GM21515 (cell line): Measurements from ENCODE around the gene FSTL1.

ENCODE experiments used
- ATAC-seq: cut with Tn5 transposase; IDR thresholded peaks from one replicate; pipeline ENCODE4 v1.9.1; 2021; ENCODE audit not compliant: unreplicated experiment

The FSTL1 gene, protein sequence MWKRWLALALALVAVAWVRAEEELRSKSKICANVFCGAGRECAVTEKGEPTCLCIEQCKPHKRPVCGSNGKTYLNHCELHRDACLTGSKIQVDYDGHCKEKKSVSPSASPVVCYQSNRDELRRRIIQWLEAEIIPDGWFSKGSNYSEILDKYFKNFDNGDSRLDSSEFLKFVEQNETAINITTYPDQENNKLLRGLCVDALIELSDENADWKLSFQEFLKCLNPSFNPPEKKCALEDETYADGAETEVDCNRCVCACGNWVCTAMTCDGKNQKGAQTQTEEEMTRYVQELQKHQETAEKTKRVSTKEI

DNA sequence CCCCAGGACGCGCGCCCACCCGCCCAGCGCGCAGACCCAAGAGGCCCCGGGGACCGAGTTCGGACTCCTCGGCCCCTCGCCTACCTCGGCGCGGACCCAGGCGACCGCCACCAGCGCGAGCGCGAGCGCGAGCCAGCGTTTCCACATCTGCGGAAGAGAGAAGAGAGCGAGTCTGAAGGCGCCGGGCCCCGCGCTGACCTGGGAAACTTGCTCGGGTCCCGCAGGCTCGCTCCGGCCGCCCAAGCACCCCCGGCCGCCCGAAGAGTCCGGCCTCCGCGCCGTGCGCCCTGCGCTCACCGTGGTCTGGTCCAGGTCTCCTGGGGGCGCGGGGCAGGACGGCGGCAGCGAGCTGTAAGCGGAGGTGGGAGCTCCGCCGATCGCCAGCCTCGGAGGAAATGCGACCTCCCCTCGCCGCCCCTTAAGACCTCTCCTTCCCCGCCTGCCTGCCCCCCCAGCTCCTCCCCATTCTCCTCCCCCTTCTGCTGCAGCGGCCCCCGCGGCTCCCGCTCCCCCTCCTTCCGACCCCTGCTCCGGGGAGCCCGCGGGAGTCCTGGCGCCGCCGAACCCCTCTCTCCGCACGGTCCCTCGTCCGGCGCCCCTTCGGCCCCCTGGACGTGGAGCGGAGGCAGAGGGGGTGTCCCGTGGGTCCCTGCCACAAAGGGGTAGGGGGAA lies at the start of gene FSTL1:
Gene FSTL1 (minus strand): TSS at position 393 of the 672 bp plus-strand sequence. CDS start 246 bp downstream, at position 147.
- ATAC-seq = no peak

DNA sequence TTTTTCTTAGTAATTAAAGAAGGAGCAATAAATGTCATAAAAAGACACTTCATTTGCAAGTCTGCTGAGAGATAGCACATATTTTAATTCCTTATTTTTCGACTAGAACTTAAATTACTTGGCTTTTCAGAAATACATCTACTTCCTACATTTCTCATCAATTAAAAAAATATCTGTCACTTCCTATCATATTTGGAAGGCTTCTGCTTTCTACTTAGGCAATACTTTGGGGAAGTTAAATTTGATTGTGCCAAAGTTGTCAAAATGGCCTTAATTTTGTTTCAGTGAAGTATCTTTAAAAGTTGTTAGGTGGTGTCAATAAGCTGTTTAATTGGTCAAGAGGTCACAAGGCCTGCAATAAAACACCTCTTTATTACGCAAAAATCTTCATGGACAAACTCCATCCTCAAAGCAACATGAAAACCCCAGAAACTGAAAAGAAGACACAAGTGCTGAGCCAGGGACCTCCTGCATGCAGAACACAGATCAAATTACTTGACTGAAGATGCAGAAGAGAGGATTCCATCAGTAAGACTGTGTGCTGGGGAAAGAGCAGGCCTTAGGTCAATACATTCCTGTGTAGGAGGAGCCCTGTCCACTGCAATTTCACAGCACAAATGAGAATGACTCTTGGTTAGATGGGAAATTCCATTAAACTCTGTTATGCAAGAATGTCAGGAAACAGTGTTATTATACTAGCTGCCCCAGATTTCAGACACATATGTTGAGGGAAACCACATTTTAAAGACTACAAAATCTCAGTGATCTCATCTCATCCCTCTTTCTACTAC lies 48.0 kb upstream of the FSTL1 start:
- no peak for ATAC-seq

DNA sequence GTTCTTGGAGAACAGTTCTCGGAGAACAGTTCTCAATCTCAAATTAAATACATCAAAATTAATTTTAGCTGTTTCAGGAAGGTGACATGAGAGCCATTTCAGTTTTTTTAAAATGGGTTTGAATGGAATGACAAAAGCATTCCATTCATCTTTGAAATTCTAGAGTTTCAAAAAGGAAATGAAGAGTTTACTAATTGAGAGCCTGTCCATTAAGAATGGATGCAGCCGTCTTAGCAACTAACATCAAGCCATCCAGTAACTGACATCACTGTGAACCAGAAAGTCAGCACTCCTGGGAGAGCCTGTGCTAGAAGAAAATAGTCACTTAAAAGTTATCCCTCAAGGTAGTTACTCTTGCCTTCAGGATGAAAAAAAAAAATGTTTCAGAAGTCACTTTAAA lies 47.0 kb upstream of the FSTL1 start:
- no peak for ATAC-seq

DNA sequence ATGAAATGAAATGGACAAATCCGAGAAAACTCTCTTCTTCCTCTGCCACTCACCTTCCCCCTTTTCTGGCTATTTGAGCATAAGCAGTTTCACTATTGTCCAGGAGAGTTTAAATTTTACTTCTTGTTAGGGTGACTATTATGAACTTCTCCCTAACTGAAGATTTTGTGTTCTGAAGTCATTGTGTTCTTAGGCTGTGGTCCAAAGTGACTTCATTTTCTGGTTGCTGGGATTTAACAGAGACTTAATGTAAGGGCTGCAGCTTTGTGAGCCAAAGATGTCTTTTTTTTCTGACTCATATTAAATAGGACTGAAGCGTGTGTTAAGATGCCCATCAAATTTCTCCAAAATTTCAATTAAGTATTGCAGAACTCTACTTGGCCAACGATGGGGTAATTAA lies 46.5 kb upstream of the FSTL1 start:
- no peak for ATAC-seq

DNA sequence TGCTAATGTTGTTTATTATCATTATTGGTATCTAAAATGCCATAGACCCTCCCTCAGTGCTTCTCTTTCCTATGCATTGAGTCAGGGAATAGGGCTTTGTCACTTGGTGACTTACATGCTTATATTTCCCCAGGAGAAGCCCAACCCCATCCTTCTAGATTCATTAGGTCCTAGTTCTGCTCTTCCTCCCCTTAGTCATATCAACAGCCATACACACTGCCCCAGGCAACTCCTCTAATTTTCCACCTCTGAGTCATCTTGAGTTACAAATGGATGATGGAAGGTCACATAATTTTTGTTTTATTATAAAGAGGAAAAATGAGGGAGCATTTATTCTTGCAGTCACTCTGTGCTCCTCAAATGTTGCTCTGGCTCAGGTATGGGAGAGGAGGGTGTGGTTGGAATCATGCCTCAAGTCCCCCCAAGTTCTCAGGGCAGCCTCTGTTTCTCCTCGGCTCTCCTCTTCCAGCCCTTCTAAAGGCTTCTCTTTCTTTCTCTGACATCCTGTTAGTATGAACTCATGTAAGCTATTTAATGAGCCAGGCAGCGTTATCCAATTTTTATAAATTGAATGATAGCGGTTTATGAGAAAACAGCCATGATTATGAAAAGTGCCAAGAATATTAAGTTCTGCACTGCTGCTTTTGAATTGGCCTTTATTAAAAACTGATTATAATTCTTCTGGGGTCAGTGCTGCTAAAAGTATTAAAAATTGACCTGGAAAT lies 45.6 kb upstream of the FSTL1 start:
- no peak for ATAC-seq

DNA sequence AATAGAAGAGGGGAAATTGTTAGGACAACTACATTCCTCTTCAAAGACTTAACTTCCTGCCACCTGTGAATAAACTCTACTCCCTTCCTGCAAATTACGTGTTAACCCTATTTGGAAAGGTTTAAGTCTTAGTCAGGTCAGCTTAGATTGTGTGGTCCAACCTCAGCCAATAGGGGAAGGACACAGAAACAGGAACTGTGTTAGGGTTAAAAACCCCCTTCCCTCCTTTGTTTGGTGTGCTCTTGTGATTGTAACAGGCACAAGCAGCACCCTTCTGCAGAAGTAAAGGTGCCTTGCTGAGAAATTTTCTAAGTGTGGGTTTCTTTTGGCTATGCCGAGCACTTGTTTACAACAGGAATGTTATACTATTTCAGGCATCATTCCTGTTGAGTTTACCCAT lies 45.0 kb upstream of the FSTL1 start:
- ATAC-seq = no peak

DNA sequence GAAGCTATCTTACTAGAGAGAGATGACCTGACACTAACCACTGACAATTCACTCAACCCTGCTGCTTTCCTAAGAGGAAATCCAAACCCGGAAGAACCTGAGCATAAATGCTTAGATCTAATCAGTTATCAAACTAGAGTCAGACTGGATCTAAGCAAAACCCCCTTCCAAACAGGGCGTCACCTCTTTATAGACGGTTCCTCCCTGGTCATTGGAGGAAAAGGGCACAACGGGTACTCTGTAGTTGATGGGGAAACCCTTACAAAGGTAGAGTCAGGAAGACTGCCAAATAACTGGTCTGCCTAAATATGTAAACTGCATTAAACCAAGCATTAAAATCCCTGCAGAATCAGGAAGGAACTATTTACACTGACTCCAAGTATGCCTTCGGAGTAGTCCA lies 41.3 kb upstream of the FSTL1 start:
- no peak for ATAC-seq

DNA sequence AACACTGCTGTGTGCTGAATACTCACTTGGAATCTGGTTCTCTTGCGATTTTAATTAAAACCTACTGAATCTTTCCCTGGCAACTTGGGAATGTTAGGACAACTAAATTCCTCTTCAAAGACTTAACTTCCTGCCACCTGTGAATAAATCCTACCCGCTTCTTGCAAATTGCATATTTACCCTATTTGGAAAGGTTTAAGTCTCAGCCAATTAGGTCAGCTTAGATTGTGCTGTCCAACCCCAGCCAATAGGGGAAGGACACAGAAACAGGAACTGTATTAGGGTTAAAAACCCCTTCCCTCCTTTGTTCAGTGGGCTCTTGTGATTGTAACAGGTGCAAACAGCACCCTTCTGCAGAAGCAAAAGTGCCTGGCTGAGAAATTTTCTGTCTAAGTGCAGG lies 38.6 kb upstream of the FSTL1 start:
- no peak for ATAC-seq

DNA sequence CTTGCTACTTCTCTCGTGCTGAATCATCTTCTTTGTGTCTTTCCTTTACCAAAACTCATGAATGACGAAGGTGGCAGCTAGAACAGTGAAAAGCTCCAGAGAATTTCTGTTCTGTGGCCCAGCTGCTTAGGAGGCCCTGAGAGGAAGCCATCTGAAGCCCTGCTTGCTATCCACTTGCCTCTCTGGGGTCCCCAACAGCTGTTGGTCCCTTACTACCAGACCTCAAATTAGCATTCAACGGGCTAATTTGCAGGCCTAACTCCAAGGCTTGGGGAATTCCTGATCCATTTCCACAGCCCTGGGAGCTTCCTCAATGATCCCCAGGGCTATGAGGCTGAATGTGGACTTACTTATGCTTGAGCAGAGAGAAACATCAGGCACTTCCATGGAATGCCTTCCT lies 37.5 kb upstream of the FSTL1 start:
- ATAC-seq = no peak

DNA sequence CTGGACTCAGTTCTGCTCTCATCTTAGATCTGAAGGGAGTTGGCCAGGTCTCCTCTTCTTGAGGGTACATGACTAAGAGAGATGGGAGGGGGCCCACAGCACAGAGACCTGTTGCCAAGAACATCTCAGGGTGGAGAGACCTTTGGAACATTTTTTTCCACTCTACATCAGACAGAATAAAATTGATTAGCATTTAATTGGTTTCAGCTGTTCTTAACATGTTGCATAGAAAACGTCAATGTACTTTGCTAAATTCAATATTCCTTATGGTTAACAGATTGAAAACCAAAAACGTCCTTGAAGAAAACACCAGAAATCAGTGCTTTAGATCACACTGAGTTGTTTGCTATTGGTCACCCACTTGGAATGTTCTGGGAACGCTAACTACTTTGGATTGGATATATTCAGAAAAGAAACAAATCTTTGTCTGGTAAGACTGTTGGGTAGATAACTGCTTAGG lies 36.4 kb upstream of the FSTL1 start:
- ATAC-seq = no peak

DNA sequence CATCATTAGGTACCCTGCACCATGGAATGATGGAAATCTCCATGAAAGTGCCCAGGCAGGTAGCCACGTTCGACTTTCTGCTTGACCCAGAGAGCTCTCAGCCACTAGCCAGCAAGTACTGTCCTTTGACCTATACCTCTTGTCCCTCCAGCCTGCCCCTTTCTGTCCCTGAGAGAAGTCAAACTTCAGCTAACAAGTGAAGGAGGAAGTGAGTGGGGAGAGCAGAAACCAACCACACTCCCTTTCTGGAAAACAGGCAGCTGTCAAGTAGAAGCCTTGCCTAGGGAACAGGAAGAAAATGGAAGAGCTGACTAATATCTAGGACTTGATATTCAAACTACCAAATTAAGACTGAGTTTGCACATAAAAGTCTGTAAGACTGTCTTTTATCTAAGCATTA lies 30.3 kb upstream of the FSTL1 start:
- ATAC-seq = no peak

DNA sequence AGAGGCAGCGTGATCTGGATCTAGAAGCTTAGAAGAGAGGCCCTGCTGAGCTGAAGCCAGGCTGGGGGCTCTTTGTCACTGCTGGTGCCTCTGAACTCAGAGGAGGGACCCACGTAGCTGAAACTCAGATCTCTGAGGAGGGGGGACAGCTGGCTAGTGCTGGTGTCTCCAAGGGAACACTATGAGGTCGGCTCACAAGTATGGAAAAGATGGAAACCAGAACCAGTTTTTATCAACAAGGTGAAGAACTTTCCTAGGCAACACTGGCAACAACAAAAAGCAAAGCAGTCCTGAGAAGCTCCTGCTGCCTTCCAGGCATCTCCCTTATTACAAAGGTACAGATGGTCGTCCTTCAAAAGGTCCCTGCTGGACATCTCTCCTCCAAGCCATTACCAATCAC lies 27.0 kb upstream of the FSTL1 start:
- ATAC-seq = no peak

DNA sequence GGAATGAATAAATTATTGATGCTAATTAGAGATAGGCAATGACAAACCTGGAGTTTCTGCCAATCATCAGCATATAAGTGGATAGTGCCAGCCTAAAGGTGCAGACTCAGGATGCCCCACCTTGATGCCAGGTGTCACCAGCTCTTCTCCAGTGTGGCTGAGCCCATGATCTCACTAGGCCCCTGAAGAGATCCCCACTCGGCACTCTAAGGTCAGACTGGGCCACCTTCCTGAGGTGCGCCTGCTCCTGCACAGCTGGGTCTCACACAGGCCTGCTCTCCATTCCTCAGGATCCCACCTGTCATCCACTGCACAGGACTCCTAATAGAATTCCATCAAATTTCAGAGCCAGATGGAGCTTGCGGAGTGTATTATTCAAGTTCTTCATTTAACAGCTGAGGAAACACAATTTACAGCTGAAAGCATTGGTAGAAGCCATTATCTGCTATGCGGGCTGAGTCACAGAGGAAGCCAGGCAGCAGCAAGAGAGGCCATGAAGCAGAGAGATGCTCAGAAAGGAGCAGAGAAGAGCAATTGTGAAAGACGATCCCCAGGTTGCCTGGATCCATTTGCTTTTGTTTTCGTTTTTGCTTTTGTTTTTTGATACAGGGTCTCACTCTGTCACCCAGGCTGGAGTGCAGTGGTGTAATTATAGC lies 25.1 kb upstream of the FSTL1 start:
- ATAC-seq = no peak

DNA sequence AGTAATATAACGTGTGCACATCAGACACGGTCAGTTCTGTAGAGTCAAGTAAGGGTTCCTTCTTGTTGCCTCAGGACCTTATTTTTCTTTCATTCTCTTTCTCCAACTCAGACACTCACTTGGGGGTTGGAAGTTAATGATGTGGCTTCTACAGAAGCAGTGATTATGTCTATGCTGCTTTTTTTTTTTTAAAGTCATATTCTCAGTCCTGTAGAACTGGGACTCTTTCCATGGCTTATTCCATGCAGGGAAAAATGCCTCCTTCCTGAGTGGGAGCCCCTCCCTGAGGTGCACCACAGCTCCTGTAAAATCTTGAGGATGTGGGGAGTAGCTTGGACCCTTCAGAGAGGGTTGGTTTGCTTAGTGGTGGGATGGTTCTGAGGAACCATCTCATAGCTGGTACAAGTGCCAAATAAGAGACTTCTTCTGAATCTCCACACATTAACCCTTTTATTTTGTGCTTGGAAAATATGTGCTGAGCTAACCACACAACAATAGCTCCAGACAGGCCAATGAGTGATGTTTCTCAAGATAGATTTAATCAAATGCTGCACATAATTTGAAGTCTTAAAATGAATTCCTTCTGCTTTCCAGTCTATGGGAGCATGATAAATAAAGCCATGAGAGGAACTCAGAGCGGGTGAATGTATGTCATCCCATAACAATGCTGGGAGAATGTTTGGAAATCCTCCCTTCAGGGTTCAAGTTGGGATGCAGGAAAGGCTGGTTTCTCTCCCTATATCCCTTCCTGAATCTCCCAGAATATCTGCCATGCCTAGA lies 23.3 kb upstream of the FSTL1 start:
- ATAC-seq = no peak

DNA sequence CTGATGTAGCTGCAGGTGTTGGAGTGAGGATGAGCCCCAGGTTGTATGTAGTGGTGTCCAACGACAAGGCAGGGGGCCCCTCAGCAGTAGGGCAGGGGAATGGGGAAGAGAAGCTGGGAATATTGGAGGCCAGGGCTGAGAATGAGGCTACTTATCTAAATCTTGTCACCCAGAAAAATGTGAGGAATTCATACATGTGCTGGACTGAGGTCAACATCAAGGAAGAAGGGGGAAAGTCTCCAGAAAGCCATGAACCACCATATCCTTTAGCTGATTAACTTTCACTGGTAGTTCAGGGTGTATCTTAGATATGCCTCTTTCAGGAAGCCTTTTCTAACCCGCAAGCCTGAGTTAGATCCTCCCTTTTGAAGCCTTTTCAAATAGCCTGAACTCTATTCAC lies 22.6 kb upstream of the FSTL1 start:
- no peak for ATAC-seq

DNA sequence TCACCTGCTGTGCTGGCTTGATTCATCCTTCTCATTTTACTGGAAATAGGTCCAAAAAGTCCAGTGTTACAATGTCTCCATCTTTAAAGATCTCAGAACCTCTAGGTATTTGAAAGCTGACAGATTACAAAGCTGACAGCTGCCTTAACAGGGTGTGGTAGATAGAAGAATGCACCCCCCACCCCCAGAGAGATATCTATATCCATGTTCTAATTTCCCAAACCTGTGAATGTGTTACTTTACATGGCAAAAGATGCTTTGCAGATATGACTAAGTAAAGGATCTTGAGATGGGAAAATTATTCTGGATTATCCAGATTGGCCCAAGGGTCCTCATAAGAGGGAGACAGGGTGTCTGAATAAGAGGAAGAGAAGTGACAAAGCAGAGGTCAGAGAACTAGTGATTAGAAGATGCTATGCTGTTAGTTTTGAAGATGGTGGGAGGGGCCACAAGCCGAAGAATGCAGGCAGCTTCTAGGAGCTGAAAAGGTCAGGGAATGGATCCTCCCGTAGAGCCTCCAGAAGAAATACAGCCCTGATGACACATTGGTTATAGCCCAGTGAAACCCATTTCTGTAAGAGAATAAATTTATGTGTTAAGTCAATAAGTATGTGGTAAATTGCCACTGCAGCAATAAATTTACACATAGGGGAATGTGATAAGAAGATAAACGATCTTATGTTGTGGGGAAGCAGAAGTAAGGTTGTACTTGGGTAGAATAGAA lies 21.5 kb upstream of the FSTL1 start:
- no peak for ATAC-seq

DNA sequence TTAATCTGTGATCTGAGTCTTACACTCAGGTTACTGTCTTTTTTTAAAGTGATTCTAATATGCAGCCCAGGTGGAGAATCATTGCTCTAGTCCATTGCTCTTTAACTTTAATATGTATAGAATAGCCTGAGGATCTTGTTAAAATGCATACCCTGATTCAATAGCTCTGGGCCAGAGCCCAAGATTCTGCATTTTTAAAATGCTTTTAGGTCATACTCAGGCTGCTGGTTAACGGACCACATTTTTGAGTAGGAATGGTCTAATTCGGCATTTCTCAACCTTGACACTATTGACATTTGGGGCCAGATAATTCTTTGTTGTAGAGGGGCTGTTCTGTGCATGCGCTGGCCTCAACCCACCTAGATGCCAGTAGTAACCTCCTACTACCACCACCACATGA lies 20.9 kb upstream of the FSTL1 start:
- no peak for ATAC-seq

DNA sequence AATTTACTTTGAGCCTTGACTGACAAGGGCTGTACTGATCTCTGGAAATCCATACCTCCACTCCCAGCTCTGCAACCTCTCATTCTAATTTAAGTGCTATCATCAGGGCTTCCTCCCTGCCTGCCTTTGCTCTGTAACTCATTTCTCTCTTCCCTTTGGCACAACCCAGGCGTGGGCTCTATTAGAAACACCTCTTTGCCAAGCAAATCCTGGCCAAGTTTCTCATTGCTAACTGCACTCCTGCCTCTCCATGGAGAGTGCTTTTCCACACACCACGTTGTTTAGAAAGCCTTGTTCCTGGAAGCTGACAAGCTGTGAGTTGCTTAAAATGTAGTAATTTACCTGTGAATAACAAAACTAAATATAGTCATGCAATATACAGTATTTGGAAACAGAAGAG lies 20.1 kb upstream of the FSTL1 start:
- no peak for ATAC-seq

DNA sequence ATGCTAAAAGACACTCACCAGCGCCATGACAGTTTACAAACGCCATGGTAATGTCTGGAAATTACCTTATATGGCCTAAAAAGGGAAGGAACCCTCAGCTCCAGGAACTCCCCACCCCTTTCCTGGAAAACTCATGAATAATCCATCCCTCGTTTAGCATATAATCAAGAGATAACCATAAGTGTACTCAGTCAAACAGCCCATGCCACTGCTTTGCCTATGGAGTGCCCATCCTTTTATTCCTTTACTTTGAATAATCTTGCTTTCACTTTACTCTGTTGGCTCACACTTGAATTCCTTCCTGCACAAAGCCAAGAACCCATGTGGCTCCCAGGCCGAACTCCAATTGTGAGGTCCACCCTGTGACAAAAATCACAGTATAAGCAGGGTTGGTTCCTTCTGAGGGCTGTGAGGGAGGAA lies 19.1 kb upstream of the FSTL1 start:
- no peak for ATAC-seq
